ENCODE results near the gene SPATA20.

SPATA20 gene

DNA sequence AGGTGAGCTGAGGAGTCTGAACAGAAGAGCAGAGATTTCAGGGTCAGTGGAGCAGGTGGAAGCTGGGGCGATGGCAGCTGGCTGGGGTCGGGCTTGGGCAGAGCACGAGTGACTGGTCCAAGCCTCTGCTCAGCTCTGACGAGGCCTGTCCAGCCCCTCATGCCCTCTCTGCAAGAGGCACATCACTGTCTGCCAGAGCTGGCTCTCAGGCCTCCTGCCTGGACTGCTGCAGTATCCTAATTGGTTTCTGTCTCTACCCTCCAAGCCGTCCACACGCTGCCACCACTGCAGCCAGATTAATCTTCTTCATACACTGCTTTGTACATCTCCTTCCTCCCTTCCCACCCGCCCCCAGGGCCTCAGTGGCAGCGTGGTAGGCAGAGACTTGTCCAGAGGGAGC, 38.9 kb downstream of the SPATA20 start:
- peaks cover 4% of the 10 kb centered on the region for H3K4me1 ChIP-seq (ENCODE audit: control insufficient read depth, low read depth, low read length)
- H2AK5ac ChIP-seq (ENCODE audit: low read length): no peak overlapping the region
- no peaks in the 10 kb centered on the region for H3K79me1 ChIP-seq (ENCODE audit: low read length)
- H3K56ac ChIP-seq (ENCODE audit: low read length): peak overlapping the region; percentile 74
- no peak overlapping the region for H4K8ac ChIP-seq (ENCODE audit: low read depth, low read length)
- H2BK5ac ChIP-seq (ENCODE audit: low read length): no peak overlapping the region
- H3K27me3 ChIP-seq (ENCODE audit: insufficient read depth, low read length, poor library complexity): no peaks in the 10 kb centered on the region
- no CpG with 5 or more reads among the region's 8 CpGs for WGBS (ENCODE audit: extremely low coverage, insufficient coverage, low lambda C conversion rate)
- H3K27ac ChIP-seq (ENCODE audit: low read depth, low read length): no peak overlapping the region
- H2BK120ac ChIP-seq (ENCODE audit: low read depth, low read length): no peak overlapping the region
- no peak overlapping the region for H3K4ac ChIP-seq (ENCODE audit: low read depth, low read length)
- no peak overlapping the region for H3K23ac ChIP-seq (ENCODE audit: low read length)
- no peak for DNase-seq
- H3K79me2 ChIP-seq (ENCODE audit: control insufficient read depth, insufficient read depth, low read length): no peaks in the 10 kb centered on the region
- H4K5ac ChIP-seq (ENCODE audit: low read length): no peak overlapping the region
- H3K4me2 ChIP-seq (ENCODE audit: low read length): no peak overlapping the region
- no peak overlapping the region for H3K9ac ChIP-seq (ENCODE audit: low read length)
- H3K4me3 ChIP-seq (ENCODE audit: low read length): no peak overlapping the region
- no peak overlapping the region for H2BK15ac ChIP-seq (replicated peaks; ENCODE audit: low read depth)
- H3K36me3 ChIP-seq (ENCODE audit: control insufficient read depth, insufficient read depth, low read length): no peaks in the 10 kb centered on the region
- no peak overlapping the region for H3K18ac ChIP-seq (ENCODE audit: low read length)

DNA sequence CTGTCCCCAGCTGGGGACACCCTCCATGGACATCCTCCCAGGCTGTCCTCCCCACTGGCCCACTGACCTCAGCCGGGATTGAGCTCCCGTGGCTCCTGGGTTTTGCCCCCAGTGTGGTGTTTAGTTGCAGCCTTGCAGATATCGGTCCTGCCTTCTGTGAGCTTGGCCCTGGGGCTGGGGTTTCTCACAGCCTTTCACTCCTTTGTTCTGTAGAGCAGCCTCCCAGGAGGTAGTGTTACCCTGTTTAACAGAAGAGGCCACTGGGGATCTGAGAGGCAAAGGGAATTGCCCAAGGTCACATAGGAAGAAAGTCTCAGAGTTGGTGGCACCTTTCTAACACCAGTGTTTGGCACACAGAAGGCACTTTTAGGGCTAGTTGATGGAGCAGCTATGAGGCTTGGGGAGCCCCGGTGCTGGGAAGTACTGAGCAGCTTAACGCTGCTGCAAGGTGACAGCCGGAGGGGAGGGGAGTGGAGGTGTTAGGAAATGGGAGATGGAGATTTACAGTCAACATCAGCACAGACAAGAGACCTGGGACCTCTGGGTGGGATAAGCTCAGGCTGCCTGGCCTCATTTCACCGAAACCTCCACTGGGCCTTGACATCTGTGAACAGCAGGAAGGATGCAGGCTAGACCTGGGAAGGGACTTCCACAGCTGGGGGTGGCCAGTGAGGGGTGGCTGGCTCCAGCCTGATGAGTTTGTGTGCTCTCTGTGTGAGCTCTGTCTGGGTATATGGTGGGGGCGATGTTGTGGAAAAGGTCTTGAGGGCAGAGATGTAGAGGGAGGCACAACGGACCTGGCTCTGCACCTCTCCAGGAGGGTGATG, 39.7 kb downstream of the SPATA20 start:
- no peak overlapping the region for H4K5ac ChIP-seq (ENCODE audit: low read length)

DNA sequence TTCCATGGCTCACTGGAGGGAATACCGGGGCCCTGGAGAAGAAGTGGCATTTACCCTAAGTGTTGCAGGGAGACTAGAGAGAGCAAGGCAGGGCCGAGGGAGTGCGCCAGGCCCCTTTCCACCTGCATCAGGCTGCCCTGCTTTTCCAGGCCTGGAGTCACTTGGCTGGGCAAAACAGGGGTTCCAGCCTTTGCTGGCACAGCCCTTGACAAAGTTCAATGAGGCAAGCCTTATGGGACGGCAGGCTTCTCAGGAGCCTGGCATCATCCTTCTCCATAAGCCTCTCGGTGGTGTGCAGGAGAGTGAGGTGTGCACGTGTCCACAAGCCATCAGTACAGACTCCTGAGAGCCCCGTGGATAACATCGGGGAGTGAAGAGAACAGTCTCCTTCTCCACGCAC, 40.6 kb downstream of the SPATA20 start:
- no peaks in the 10 kb centered on the region for H3K79me1 ChIP-seq (ENCODE audit: low read length)
- no CpG with 5 or more reads among the region's 9 CpGs for WGBS (ENCODE audit: extremely low coverage, insufficient coverage, low lambda C conversion rate)
- no peak overlapping the region for H3K27ac ChIP-seq (ENCODE audit: low read depth, low read length)
- no peak overlapping the region for H3K23ac ChIP-seq (ENCODE audit: low read length)
- H4K5ac ChIP-seq (ENCODE audit: low read length): no peak overlapping the region
- H3K4me1 ChIP-seq (ENCODE audit: control insufficient read depth, low read depth, low read length): peaks cover 4% of the 10 kb centered on the region
- no peak overlapping the region for H2BK120ac ChIP-seq (ENCODE audit: low read depth, low read length)
- no peak overlapping the region for H3K4ac ChIP-seq (ENCODE audit: low read depth, low read length)
- H3K4me2 ChIP-seq (ENCODE audit: low read length): no peak overlapping the region
- H3K56ac ChIP-seq (ENCODE audit: low read length): no peak overlapping the region
- H2AK5ac ChIP-seq (ENCODE audit: low read length): no peak overlapping the region
- H4K8ac ChIP-seq (ENCODE audit: low read depth, low read length): no peak overlapping the region
- H3K4me3 ChIP-seq (ENCODE audit: low read length): no peak overlapping the region
- no peaks in the 10 kb centered on the region for H3K79me2 ChIP-seq (ENCODE audit: control insufficient read depth, insufficient read depth, low read length)
- no peak overlapping the region for H2BK5ac ChIP-seq (ENCODE audit: low read length)
- no peak overlapping the region for H3K9ac ChIP-seq (ENCODE audit: low read length)
- DNase-seq: no peak
- no peak overlapping the region for H3K18ac ChIP-seq (ENCODE audit: low read length)
- no peak overlapping the region for H2BK15ac ChIP-seq (replicated peaks; ENCODE audit: low read depth)
- no peaks in the 10 kb centered on the region for H3K27me3 ChIP-seq (ENCODE audit: insufficient read depth, low read length, poor library complexity)
- no peaks in the 10 kb centered on the region for H3K36me3 ChIP-seq (ENCODE audit: control insufficient read depth, insufficient read depth, low read length)

More for the DNA sequence above, 39.7 kb downstream of the SPATA20 start:
- Histone ChIP-seq H3K79me1 (ENCODE audit: low read length) (no peaks in the 10 kb centered on the region), H3K4ac (ENCODE audit: low read depth, low read length) (no peak overlapping the region), H3K4me3 (ENCODE audit: low read length) (no peak overlapping the region), H4K8ac (ENCODE audit: low read depth, low read length) (no peak overlapping the region), H3K4me2 (ENCODE audit: low read length) (no peak overlapping the region), H2BK15ac (replicated peaks; ENCODE audit: low read depth) (no peak overlapping the region), H2BK120ac (ENCODE audit: low read depth, low read length) (no peak overlapping the region), H2AK5ac (ENCODE audit: low read length) (no peak overlapping the region), H2BK5ac (ENCODE audit: low read length) (no peak overlapping the region), H3K9ac (ENCODE audit: low read length) (peak overlapping the region; percentile 44), H3K27me3 (ENCODE audit: insufficient read depth, low read length, poor library complexity) (no peaks in the 10 kb centered on the region), H3K4me1 (ENCODE audit: control insufficient read depth, low read depth, low read length) (peaks cover 4% of the 10 kb centered on the region), H3K36me3 (ENCODE audit: control insufficient read depth, insufficient read depth, low read length) (no peaks in the 10 kb centered on the region), H3K27ac (ENCODE audit: low read depth, low read length) (no peak overlapping the region), H3K56ac (ENCODE audit: low read length) (peak overlapping the region; percentile 74), H3K79me2 (ENCODE audit: control insufficient read depth, insufficient read depth, low read length) (no peaks in the 10 kb centered on the region), H3K18ac (ENCODE audit: low read length) (no peak overlapping the region), H3K23ac (ENCODE audit: low read length) (no peak overlapping the region)
- no CpG with 5 or more reads among the region's 9 CpGs for WGBS (ENCODE audit: extremely low coverage, insufficient coverage, low lambda C conversion rate)
- peak; percentile 54 for DNase-seq

DNA sequence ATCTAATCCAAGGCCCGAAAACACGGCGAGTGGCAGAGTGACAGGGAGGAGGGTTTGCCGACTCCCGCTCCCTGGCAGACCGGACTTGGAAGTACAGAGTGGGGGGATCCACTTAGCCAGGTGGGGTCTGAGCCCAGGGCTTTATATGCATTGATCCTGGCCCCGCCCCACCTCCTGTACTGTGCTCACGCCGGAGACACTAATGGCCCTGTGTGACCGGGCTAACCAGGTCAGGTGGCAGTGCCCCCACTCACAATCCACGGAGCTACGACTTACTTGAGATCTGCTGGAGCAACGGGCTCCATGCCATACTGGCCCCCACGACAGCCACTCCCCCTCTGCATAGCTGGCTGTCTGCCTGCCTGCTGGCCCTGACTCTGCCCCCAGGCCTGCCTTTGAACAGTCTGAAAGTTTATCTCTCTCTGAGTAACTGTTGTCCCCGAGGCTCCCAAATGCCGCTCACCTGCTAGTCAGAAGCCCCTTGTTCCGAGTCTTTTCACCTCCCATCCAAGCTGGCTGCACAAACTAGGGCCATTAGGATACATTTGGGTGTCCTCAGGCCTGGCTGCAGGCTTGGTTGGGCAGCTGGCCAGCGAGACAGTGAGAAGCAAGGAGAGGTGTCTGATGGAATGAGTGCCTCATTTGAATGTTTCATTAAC, 41.5 kb downstream of the SPATA20 start:
- no peak overlapping the region for H3K9ac ChIP-seq (ENCODE audit: low read length)
- no peak overlapping the region for H3K27ac ChIP-seq (ENCODE audit: low read depth, low read length)
- H4K8ac ChIP-seq (ENCODE audit: low read depth, low read length): no peak overlapping the region
- peak overlapping the region; percentile 56 for H3K56ac ChIP-seq (ENCODE audit: low read length)
- H3K18ac ChIP-seq (ENCODE audit: low read length): no peak overlapping the region
- no peaks in the 10 kb centered on the region for H3K27me3 ChIP-seq (ENCODE audit: insufficient read depth, low read length, poor library complexity)
- no peaks in the 10 kb centered on the region for H3K36me3 ChIP-seq (ENCODE audit: control insufficient read depth, insufficient read depth, low read length)
- no peak for DNase-seq
- H4K5ac ChIP-seq (ENCODE audit: low read length): no peak overlapping the region
- H3K4me1 ChIP-seq (ENCODE audit: control insufficient read depth, low read depth, low read length): peaks cover 4% of the 10 kb centered on the region
- H3K4ac ChIP-seq (ENCODE audit: low read depth, low read length): no peak overlapping the region
- no peak overlapping the region for H3K23ac ChIP-seq (ENCODE audit: low read length)
- no peak overlapping the region for H2BK120ac ChIP-seq (ENCODE audit: low read depth, low read length)
- no peak overlapping the region for H3K4me3 ChIP-seq (ENCODE audit: low read length)
- no peaks in the 10 kb centered on the region for H3K79me2 ChIP-seq (ENCODE audit: control insufficient read depth, insufficient read depth, low read length)
- H2BK5ac ChIP-seq (ENCODE audit: low read length): no peak overlapping the region
- WGBS (ENCODE audit: extremely low coverage, insufficient coverage, low lambda C conversion rate): no CpG with 5 or more reads among the region's 18 CpGs
- H3K79me1 ChIP-seq (ENCODE audit: low read length): no peaks in the 10 kb centered on the region
- H3K4me2 ChIP-seq (ENCODE audit: low read length): no peak overlapping the region
- no peak overlapping the region for H2AK5ac ChIP-seq (ENCODE audit: low read length)
- H2BK15ac ChIP-seq (replicated peaks; ENCODE audit: low read depth): no peak overlapping the region

DNA sequence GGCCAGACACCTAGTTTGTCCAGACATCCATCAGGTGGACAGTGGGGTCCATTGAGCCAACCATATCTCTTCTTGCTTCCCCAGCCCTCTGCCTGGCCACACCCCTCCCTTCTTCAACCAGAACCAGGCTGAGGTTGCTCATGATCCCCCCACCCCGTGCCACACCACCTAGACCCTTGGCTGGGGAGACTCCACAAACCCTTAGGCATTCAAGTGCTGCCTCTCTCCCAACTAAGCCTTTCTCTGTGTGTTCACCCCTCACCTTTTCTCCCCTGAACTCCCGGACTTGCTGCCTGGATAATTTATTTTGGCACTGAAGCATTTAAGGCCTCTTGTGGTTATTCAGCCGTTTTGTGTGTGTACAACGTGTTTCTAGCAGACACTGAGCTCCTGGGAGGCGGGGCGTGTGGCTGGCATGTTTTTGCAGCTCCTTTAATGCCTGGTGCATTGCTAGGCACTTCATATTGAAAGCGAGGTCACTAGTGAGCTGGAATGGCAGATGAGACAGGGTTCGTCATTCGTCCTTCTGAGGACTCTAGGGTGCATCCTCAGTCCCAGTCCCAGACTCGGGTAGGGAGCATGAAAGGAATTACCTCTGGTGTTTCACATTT, 42.2 kb downstream of the SPATA20 start:
- no peak overlapping the region for H3K9ac ChIP-seq (ENCODE audit: low read length)
- H3K4me3 ChIP-seq (ENCODE audit: low read length): no peak overlapping the region
- no CpG with 5 or more reads among the region's 10 CpGs for WGBS (ENCODE audit: extremely low coverage, insufficient coverage, low lambda C conversion rate)
- H2AK5ac ChIP-seq (ENCODE audit: low read length): no peak overlapping the region
- no peak overlapping the region for H3K4ac ChIP-seq (ENCODE audit: low read depth, low read length)
- no peak overlapping the region for H4K8ac ChIP-seq (ENCODE audit: low read depth, low read length)
- no peaks in the 10 kb centered on the region for H3K79me1 ChIP-seq (ENCODE audit: low read length)
- H2BK15ac ChIP-seq (replicated peaks; ENCODE audit: low read depth): no peak overlapping the region
- no peaks in the 10 kb centered on the region for H3K79me2 ChIP-seq (ENCODE audit: control insufficient read depth, insufficient read depth, low read length)
- H3K18ac ChIP-seq (ENCODE audit: low read length): no peak overlapping the region
- H4K5ac ChIP-seq (ENCODE audit: low read length): no peak overlapping the region
- H3K4me2 ChIP-seq (ENCODE audit: low read length): no peak overlapping the region
- peaks cover 4% of the 10 kb centered on the region for H3K4me1 ChIP-seq (ENCODE audit: control insufficient read depth, low read depth, low read length)
- DNase-seq: no peak
- no peak overlapping the region for H3K27ac ChIP-seq (ENCODE audit: low read depth, low read length)
- H3K27me3 ChIP-seq (ENCODE audit: insufficient read depth, low read length, poor library complexity): no peaks in the 10 kb centered on the region
- no peaks in the 10 kb centered on the region for H3K36me3 ChIP-seq (ENCODE audit: control insufficient read depth, insufficient read depth, low read length)
- no peak overlapping the region for H3K56ac ChIP-seq (ENCODE audit: low read length)
- H2BK5ac ChIP-seq (ENCODE audit: low read length): no peak overlapping the region
- H2BK120ac ChIP-seq (ENCODE audit: low read depth, low read length): no peak overlapping the region
- no peak overlapping the region for H3K23ac ChIP-seq (ENCODE audit: low read length)

Measured in mesendoderm (in vitro differentiated cells).